HG03558 (cell line): ENCODE results near the gene KRTDAP.

Source experiments
- ATAC-seq: cut with Tn5 transposase; IDR thresholded peaks from one replicate; pipeline ENCODE4 v1.9.1; 2021; ENCODE audit warnings: moderate number of reproducible peaks; ENCODE audit not compliant: unreplicated experiment; ENCODE audit errors: extremely low read depth

The KRTDAP gene

GRCh38 chr19:35458192-35458591 lies 32.1 kb downstream of the KRTDAP start:
- no peak for ATAC-seq

DNA sequence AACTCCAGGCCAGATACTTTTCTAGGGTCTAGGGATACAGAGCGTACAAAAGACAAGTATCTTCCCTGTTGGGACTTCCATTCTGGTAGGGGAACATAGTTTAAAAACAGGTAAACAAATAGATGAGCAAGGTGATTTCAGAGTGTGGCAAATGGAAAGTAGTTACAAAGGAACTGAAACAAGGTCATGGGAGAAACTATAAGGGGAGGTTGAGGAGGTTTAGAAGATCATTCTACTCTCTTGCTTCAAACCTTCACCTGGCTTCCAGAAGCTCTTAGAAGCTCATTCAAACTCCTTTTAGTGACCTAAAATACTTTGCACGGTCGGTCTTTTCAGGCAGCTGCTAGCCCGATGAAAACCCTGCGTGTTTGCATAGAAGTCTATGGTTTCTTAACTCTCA lies 33.1 kb downstream of the KRTDAP start:
- ATAC-seq = no peak

DNA sequence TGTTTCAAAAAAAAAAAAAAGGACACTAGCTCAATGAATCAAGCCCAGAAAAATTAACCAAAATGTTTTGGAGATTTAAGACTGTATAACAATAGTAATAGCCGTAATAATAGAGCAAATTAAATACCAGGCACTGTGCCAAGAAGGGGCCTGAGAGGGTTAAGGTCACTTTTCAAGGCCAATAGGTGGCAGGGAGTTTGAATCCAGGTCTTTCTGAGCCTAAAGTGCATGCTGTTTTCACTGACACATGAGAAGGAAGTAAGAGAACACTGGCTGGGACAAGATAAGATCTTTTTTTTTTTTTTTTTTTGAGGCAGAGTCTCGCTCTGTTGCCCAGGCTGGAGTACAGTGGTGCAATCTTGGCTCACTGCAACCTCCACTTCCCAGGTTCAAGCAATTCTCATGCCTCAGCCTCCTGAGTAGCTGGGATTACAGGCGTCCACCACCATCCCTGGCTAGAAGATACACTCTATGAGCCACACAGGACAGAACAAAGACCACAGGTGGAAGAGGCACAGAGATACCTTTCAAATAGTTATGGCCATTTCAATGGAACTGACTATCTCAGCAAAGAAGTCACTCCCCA lies 34.6 kb downstream of the KRTDAP start:
- ATAC-seq = no peak

GRCh38 chr19:35454663-35455062 lies 35.6 kb downstream of the KRTDAP start:
- ATAC-seq = no peak

GRCh38 chr19:35451338-35452096 lies 38.7 kb downstream of the KRTDAP start:
- no peak for ATAC-seq

DNA sequence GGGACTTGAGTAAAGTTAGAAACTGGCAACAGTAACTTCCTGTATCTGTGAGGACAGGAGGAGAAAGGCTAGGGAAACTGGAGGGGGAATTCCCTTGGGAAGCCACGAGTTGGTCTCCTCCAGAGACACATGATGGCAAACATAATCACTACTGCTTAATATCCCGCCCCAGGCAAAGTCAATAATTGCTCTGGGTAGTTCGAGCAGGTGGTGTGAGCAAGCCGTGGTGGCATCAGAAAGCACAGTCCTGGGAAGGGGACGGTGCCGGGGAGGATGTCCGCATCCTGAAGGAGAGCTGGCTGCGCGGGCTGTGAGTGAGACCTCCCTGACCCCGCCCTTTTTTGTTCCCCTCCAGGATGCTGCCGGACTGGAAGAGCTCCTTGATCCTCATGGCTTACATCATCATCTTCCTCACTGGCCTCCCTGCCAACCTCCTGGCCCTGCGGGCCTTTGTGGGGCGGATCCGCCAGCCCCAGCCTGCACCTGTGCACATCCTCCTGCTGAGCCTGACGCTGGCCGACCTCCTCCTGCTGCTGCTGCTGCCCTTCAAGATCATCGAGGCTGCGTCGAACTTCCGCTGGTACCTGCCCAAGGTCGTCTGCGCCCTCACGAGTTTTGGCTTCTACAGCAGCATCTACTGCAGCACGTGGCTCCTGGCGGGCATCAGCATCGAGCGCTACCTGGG lies 40.8 kb downstream of the KRTDAP start:
- no peak for ATAC-seq

DNA sequence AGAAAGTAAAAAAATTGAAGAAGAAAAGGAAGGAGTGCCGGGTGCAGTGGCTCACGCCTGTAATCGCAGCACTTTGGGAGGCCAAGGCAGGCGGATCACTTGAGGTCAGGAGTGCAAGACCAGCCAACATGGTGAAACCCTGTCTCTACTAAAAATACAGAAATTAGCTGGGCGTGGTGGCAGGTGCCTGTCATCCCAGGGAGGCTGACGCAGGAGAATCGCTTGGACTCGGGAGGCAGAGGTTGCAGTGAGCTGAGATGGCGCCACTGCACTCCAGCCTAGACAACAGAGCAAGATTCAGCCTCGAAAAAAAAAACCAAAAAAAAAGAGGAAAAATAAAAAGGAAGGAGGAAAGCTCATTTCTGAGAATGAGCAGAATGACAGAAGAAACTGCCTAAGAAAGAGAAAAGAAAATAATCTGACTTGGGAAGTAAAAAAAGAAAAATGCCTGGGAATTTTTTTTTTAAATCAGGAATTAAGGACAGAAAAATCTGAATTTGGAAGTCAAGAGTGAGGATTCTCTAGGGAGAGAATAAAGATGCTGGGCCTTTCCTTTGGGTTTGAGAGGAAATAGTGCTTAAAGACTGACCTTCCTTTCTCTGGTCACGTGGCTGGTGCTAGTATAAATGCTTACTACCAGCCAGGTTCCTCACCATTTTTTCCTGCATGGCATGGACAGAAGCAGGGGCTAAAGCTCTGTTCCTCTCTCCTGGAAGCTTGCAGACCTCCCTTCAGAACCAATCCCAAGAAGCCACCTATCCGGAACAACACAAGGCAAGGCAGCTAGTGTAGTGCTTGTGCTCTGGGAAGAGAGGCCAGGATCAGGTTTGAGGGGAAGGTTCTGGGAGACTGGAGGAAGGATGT lies 42.4 kb downstream of the KRTDAP start, which contains the start of gene FFAR2:
TSS of gene FFAR2 (plus strand) at position 652 of the 864 bp plus-strand sequence. CDS start 1,458 bp downstream, outside the sequence.
- ATAC-seq = no peak

GRCh38 chr19:35445826-35446593 lies 44.3 kb downstream of the KRTDAP start:
- no peak for ATAC-seq

DNA sequence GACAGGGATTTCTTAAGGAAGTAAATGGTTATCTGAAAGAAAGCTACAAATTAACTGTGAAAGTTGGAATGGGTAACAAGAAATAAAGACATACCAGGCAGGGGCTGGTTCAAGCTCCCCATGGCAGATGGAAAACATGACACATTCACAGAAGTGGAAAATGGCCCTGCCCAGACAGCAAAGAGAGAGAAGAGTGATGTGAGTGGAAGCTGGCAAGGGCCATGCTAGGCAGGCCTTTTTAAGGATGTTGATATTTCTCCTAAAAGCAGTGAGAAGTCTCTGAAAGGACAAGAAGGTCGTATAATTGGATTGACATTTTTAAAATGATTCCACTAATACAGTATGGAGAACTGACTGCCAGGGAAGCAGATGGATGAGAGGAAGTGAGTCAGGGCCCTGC lies 45.5 kb downstream of the KRTDAP start:
- ATAC-seq = no peak

DNA sequence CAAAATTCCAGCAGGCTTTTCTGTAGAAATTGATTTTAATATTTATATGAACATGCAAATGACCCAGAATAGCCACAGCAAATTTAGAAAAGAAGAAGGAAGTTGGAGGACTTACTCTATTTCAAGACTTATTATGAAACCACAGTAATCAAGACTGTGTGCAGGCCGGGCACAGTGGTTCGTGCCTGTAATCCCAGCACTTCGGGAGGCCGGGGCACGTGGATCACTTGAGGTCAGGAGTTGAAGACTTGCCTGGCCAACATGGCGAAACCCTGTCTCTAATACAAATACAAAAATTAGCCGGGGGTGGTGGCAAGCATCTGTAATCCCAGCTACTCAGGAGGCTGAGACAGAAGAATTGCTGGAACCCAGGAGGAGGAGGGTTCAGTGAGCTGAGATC lies 48.2 kb downstream of the KRTDAP start:
- ATAC-seq = no peak

DNA sequence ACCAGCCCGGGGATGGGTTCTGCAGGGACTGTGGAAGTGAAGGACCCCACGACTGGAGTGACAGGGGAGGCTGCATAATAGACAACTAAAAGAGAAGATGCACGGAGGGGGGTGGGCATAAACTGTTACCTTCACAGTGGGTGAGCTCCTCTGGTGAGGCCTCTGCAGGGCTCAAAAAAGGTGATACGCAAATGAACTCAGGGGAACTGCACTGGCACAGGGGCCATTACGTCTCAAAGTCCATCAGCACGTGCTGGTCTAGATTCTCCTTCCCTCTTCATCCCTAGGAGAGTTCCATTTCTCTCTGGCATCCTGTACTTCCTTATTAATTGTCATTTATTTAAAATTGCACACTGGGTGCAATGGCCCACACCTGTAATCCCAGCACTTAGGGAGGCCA lies 50.3 kb downstream of the KRTDAP start:
- ATAC-seq = no peak

DNA sequence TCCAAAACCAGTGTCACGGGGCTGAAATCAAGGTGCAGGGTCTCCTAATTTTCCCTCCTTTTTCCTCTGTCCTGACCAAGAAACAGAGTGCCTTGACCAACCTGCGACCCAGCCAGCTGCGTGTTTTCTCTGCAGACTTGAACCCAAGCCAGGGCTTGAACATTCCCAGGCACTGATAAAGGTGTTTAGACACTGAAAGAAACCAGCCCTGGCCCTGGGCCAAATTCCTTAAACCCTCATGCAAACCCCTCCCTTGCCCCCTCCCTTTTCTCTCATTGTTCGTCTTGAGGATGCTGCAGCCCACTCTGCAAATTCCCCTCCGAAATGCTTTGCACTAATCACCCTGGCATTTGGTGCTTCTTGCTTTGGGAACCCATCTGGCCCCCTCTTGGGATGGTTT lies 51.7 kb downstream of the KRTDAP start:
- ATAC-seq = no peak

DNA sequence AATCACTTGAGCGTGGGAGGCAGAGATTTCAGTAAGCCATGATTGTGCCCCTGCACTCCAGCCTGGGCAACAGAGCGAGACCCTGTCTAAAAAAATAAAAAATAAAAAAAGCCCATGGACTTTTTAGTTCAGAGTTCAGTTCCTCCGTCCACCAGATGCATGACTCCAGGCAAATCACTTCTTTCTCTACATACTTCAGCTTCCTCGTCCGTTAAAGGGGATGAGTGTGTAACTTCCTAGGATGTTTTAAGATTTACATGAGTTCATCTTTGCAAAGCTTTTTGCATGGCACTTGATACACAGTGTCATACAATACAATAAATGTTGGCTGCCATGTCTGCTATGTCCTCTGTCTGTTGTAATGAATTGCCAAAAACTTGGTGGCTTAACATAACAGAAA lies 52.2 kb downstream of the KRTDAP start:
- no peak for ATAC-seq

GRCh38 chr19:35437406-35437951 lies 52.8 kb downstream of the KRTDAP start:
- no peak for ATAC-seq
